Esophagus squamous epithelium (tissue), 5 donors: ENCODE data around the gene EYS. TPM values are rescaled to one million over a fixed set of nuclear protein-coding genes. Genes with fewer than 3 reads are reported as not detected.
"Not testable (repeated sequence)": the region's sequence is repeated elsewhere in the genome, so short reads cannot be mapped to it uniquely, and the experiment has no call there.

Experiments used
- DNase-seq: peaks from one replicate; lab custom pipeline; 2025; lab: John Stamatoyannopoulos, UW
- H3K27ac ChIP-seq, 4 donors: fragments of 200-600 bp; sonication (generic); one replicate each; pipeline ENCODE4 v1.5.1; 2016 to 2019; ENCODE audit warnings: mild to moderate bottlenecking in 1 of 4
- H3K27me3 ChIP-seq, 4 donors: fragments of 200-600 bp; sonication (generic); 1 replicate in 3 of 4; 2 replicates in 1 of 4; pipeline versions ENCODE4 v1.5.1 to v1.6.0; 2017 to 2021; ENCODE audit warnings: antibody characterized with exemption in 1 of 4
- H3K36me3 ChIP-seq, 3 donors: fragments of 200-600 bp; sonication (generic); one replicate each; pipeline ENCODE4 v1.5.1; 2016 to 2019
- H3K4me1 ChIP-seq, 3 donors: fragments of 200-600 bp; sonication (generic); one replicate each; pipeline ENCODE4 v1.5.1; 2017 to 2019
- H3K4me3 ChIP-seq, 4 donors: fragments of 200-600 bp; sonication (generic); 1 replicate in 3 of 4; 2 replicates in 1 of 4; pipeline ENCODE4 v1.5.1; 2016 to 2019; ENCODE audit warnings: mild to moderate bottlenecking in 2 of 4, moderate library complexity in 1 of 4
- H3K9me3 ChIP-seq, 3 donors: fragments of 200-600 bp; sonication (generic); one replicate each; pipeline ENCODE4 v1.5.1; 2016 to 2019
- CTCF ChIP-seq, 6 experiments: fragments of 450-650 bp in 4 of 6; fragments of 200-600 bp in 2 of 6; sonication (generic) in 2 of 6; IDR thresholded peaks; one replicate each; pipeline ENCODE4 v1.5.1; 2016 to 2019; ENCODE audit warnings: antibody characterized with exemption in 6 of 6, mild to moderate bottlenecking in 4 of 6, moderate library complexity in 4 of 6
- POLR2A ChIP-seq, 4 donors: fragments of 450-650 bp; IDR thresholded peaks; one replicate each; pipeline ENCODE4 v1.6.1; 2017; ENCODE audit warnings: antibody characterized with exemption in 4 of 4, mild to moderate bottlenecking in 4 of 4, moderate library complexity in 3 of 4
- WGBS, 2 donors: methylation state at CpG; one replicate each; pipeline ENCODE4 v1.1.5; 2018; 5-methylcytosine and 5-hydroxymethylcytosine counted together
- intact Hi-C: fragments of 100-400 bp; cut with DNase I; formaldehyde crosslinking; loops from one replicate; pipeline ENCODE4 v1.15.0; 2022
- total RNA-seq, 4 donors: library from RNA; depleted of rRNA; stranded (reverse); fragments of >200 nt; gene quantifications; one replicate each; pipeline ENCODE4 v1.1.0, GENCODE V29; 2016
- donor health status: DM: yes; HTN: yes; CAD: no.

The EYS gene
- total RNA-seq, 4 donors from 2014 or later = 0.87 TPM; not detected in 3

GRCh38 chr6:64249115-64249514 lies 1457.9 kb downstream of the EYS start:
- no peak for DNase-seq
- Histone ChIP-seq H3K4me3 (no peak overlapping the region), H3K27ac (no peak overlapping the region), H3K4me1 (no peaks in the 10 kb centered on the region), H3K9me3 (no peaks in the 10 kb centered on the region), H3K27me3 (no peaks in the 10 kb centered on the region), H3K36me3 (no peaks in the 10 kb centered on the region)
- intact Hi-C loops = no loop called here
- no peak for TF ChIP-seq CTCF (IDR thresholded peaks at IDR 0.05)
- 41 to 68% methylated on average over 1 of the region's 1 CpG for WGBS, 2 donors

- Histone ChIP-seq H3K36me3 (no peaks in the 10 kb centered on the region), H3K27ac (no peak overlapping the region), H3K4me3 (no peak overlapping the region), H3K27me3 (no peaks in the 10 kb centered on the region), H3K9me3 (no peaks in the 10 kb centered on the region), H3K4me1 (no peaks in the 10 kb centered on the region)
- DNase-seq = no peak
- intact Hi-C loops = no loop called here
- no peak for TF ChIP-seq CTCF (IDR thresholded peaks at IDR 0.05)
- no peak for TF ChIP-seq POLR2A (IDR thresholded peaks at IDR 0.05)
Observed at GRCh38 chr6:64243618-64244017, 1463.4 kb downstream of the EYS start.

- DNase-seq, H3K4me3 ChIP-seq, H3K9me3 ChIP-seq, intact Hi-C loops, H3K4me1 ChIP-seq, H3K27me3 ChIP-seq, H3K36me3 ChIP-seq, H3K27ac ChIP-seq: not testable (repeated sequence)
- 81% methylated on average over 2 of the region's 2 CpGs for WGBS, 2 donors
Observed at GRCh38 chr6:64238908-64239307, 1468.1 kb downstream of the EYS start.

- Histone ChIP-seq H3K4me1 (no peaks in the 10 kb centered on the region), H3K4me3 (no peak overlapping the region), H3K27me3 (no peaks in the 10 kb centered on the region), H3K9me3 (no peaks in the 10 kb centered on the region), H3K27ac (no peak overlapping the region), H3K36me3 (no peaks in the 10 kb centered on the region)
- DNase-seq = no peak
- TF ChIP-seq CTCF (IDR thresholded peaks at IDR 0.05) = no peak
- no peak for TF ChIP-seq POLR2A (IDR thresholded peaks at IDR 0.05)
- 73 to 79% methylated on average over 3 of the region's 3 CpGs for WGBS, 2 donors
- intact Hi-C loops = no loop called here
Observed at GRCh38 chr6:64238071-64238470, 1469.0 kb downstream of the EYS start.

- no peak for DNase-seq
- Histone ChIP-seq H3K27ac (no peak overlapping the region), H3K27me3 (no peaks in the 10 kb centered on the region), H3K36me3 (no peaks in the 10 kb centered on the region), H3K9me3 (no peaks in the 10 kb centered on the region), H3K4me1 (no peaks in the 10 kb centered on the region), H3K4me3 (no peak overlapping the region)
- intact Hi-C loops = no loop called here
- whole genome bisulfite sequencing, 2 donors = 52 to 59% methylated on average over 3 of the region's 3 CpGs
- TF ChIP-seq POLR2A (IDR thresholded peaks at IDR 0.05) (no peak), CTCF (IDR thresholded peaks at IDR 0.05) (no peak)
Observed at GRCh38 chr6:64233746-64234145, 1473.3 kb downstream of the EYS start.

GRCh38 chr6:64231928-64232327 lies 1475.1 kb downstream of the EYS start:
- no peak for TF ChIP-seq POLR2A (IDR thresholded peaks at IDR 0.05)
- TF ChIP-seq CTCF (IDR thresholded peaks at IDR 0.05) = no peak
- H3K9me3 ChIP-seq = no peaks in the 10 kb centered on the region
- H3K36me3 ChIP-seq = no peaks in the 10 kb centered on the region
- H3K4me3 ChIP-seq = no peak overlapping the region
- 59 to 67% methylated on average over 4 of the region's 4 CpGs for WGBS, 2 donors
- intact Hi-C loops = no loop called here
- H3K27me3 ChIP-seq = no peaks in the 10 kb centered on the region
- no peak for DNase-seq
- no peak overlapping the region for H3K27ac ChIP-seq
- H3K4me1 ChIP-seq = no peaks in the 10 kb centered on the region
